GM21381 (cell line): ENCODE results near the gene FYB2.

Experiments used
- ATAC-seq: cut with Tn5 transposase; IDR thresholded peaks from one replicate; pipeline ENCODE4 v1.9.1; 2021; ENCODE audit warnings: mild to moderate bottlenecking, moderate library complexity; ENCODE audit not compliant: unreplicated experiment

Gene FYB2

DNA sequence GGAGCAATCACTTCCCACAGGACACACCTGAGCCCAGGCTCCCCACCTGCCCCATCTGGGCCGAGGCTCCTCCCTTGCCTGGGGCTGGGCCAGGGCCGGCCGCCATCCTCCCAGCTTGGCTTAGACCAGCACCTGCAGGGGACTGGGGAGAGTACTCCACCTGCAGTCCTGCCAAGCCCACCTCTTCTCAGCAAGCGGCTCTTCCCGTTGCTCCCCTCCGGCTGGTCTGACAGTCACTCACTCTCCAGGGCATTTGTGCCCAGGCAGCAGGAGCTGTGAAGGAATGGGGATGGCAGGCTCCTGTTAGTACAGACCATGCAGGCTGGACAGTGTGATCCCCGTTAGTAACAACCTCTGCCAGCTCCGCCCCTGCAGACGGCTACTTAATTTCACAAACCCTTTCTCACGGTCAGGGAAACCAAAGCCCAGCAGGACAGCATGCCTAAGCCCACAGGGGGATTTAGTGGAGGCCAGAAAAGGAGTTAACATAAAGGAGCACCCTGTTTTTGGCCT is at the start of gene FYB2:
Gene FYB2, minus strand, starts transcription at position 18 of the 513 bp plus-strand sequence. CDS start 114 bp downstream, outside the sequence.
- ATAC-seq, result no peak

- ATAC-seq, result no peak
Observed at GRCh38 chr1:56868761-56869160, 49.6 kb upstream of the FYB2 start.

- ATAC-seq, result no peak
Observed at GRCh38 chr1:56867491-56867890, 48.3 kb upstream of the FYB2 start.

DNA sequence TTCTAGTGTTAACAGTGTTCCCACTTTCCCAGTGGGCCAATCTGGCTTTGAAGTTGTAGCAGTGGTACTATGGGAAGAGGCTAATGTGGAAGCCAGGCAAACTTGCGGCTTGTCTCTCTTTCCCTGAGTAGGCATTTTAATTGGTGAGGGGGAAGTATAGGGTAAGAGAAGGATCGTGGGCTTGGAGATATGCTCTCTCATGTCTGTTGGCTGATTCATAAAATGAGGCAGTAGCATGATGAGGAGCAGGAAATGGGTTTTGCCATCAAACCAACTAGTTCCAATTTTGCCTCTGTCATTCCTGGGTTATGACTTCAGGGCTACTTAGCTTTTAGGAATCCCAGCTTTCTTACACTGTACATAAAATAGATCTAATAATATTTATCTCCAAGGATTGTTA is 47.5 kb upstream of the FYB2 start:
- ATAC-seq, result no peak

GRCh38 chr1:56864430-56864829 is 45.2 kb upstream of the FYB2 start:
- no peak for ATAC-seq

- ATAC-seq, result no peak
Observed at GRCh38 chr1:56863265-56863992, 44.2 kb upstream of the FYB2 start.

- no peak for ATAC-seq
Observed at GRCh38 chr1:56859287-56859686, 40.1 kb upstream of the FYB2 start.

DNA sequence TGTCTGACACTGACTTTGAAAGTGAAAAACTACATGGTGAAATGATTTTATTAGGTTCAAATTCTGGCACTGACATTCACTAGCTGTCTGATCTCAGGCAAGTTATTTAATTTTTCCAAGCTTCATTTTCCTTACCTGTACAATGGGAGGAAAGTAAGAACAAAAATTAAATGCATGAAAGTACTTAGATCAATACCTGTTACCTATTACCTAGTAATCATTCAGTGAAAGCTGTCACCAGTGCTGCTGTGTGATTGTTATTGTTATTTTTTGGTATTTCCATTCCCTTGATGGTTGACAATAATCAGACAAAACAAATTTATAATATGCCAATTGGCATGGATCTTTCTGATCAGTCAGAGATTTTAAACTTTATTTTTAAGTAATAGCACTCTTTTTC is 37.0 kb upstream of the FYB2 start:
- ATAC-seq, result no peak

GRCh38 chr1:56855190-56855589 is 36.0 kb upstream of the FYB2 start:
- ATAC-seq, result no peak

GRCh38 chr1:56854521-56855099 is 35.4 kb upstream of the FYB2 start, which contains the start of gene C8A:
TSS of gene C8A (plus strand) at chr1:56854797. CDS start at chr1:56854902, 105 bp downstream.
- ATAC-seq, result no peak

GRCh38 chr1:56852476-56852875 is 33.3 kb upstream of the FYB2 start:
- ATAC-seq, result no peak

- no peak for ATAC-seq
Observed at GRCh38 chr1:56850922-56851321, 31.7 kb upstream of the FYB2 start.

- ATAC-seq, result no peak
Observed at GRCh38 chr1:56850411-56850810, 31.2 kb upstream of the FYB2 start.

DNA sequence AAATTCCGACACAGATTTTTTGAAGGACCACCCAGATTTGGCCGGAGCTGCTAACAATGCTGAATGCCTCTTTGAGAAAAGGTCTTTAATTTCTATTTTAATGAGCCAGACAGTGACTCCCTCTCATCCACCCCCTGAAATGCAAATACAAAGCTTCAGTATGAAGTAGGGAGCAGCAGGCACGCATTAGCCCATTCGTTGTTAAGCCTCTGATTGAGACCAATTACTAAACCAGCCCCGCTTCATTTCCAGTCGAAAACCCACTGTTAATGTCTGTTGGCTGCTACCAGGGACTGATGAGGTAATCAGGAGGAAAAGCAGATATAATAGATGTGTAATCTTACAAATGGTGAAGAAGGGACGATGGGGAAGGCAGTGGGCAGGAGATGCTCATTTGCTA is 30.5 kb upstream of the FYB2 start:
- ATAC-seq, result no peak

GRCh38 chr1:56845343-56845742 is 26.1 kb upstream of the FYB2 start:
- no peak for ATAC-seq

DNA sequence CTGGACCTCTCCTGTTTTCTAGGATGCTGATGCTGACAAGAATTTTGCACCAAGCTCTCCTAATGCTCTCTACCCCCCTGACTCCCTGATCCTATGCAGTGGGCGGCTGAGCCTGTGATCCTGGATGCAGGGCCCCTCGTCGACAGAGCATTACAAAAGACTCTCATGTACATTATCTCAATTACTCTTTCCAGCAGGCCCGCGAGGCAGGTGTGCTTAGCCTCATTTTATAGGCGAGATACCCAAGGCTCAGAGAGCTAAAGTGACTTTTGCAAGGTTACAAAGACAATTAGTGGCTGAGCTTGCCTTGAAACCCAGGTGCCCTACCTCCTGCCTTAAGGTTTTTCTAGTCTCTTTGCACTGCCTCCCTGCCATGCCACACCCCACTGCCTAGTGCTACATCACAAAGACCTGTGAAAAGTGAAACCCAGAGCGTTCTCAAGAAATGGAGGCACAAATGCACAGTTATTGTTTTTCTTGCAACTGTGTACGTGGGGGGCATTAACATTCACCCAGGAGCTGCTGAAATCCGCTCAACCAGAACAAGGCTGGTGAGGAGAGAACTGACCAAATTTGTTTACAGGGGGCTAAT is 25.4 kb upstream of the FYB2 start:
- ATAC-seq, result no peak

- no peak for ATAC-seq
Observed at GRCh38 chr1:56843544-56843943, 24.3 kb upstream of the FYB2 start.

- ATAC-seq, result no peak
Observed at GRCh38 chr1:56838759-56839158, 19.6 kb upstream of the FYB2 start.

- ATAC-seq, result no peak
Observed at GRCh38 chr1:56837244-56837939, 18.2 kb upstream of the FYB2 start.

GRCh38 chr1:56836359-56836758 is 17.2 kb upstream of the FYB2 start:
- ATAC-seq, result no peak

GRCh38 chr1:56835657-56836056 is 16.5 kb upstream of the FYB2 start:
- no peak for ATAC-seq
